Sigmoid colon (tissue), 7 donors: Measurements from ENCODE around the gene TRERF1. TPM values are rescaled to one million over a fixed set of nuclear protein-coding genes. Genes with fewer than 3 reads are reported as not detected.

Experiments used
- DNase-seq: peaks from one replicate; pipeline ENCODE4 v3.0.0-alpha.2; 2019
- H3K27ac ChIP-seq, 4 donors: fragments of 200-600 bp; sonication (generic); one replicate each; pipeline ENCODE4 v1.5.1; 2016 to 2019; ENCODE audit warnings: mild to moderate bottlenecking in 1 of 4
- H3K27me3 ChIP-seq, 3 donors: fragments of 200-600 bp; sonication (generic); one replicate each; pipeline ENCODE4 v1.5.1; 2019; ENCODE audit warnings: mild to moderate bottlenecking in 1 of 3
- H3K36me3 ChIP-seq, 4 donors: fragments of 200-600 bp; sonication (generic); one replicate each; pipeline ENCODE4 v1.5.1; 2016 to 2019
- H3K4me1 ChIP-seq, 4 donors: fragments of 200-600 bp; sonication (generic); one replicate each; pipeline ENCODE4 v1.5.1; 2017 to 2019
- H3K4me3 ChIP-seq, 4 donors: fragments of 200-600 bp; sonication (generic); one replicate each; pipeline ENCODE4 v1.5.1; 2017 to 2019; ENCODE audit warnings: mild to moderate bottlenecking in 2 of 4, moderate library complexity in 1 of 4
- H3K9me3 ChIP-seq, 4 donors: fragments of 200-600 bp in 3 of 4; sonication (generic) in 3 of 4; one replicate each; pipeline versions ENCODE4 v1.5.1 to v1.6.1; 2013 to 2019
- EP300 ChIP-seq, 4 donors: sonication (generic); formaldehyde crosslinking; IDR thresholded peaks; one replicate each; pipeline ENCODE4 v1.6.1; 2017; ENCODE audit warnings: antibody characterized with exemption in 4 of 4
- POLR2A ChIP-seq, 2 donors: fragments of 450-650 bp; IDR thresholded peaks; one replicate each; pipeline ENCODE4 v1.6.1; 2016; ENCODE audit warnings: antibody characterized with exemption in 2 of 2, mild to moderate bottlenecking in 2 of 2, moderate library complexity in 2 of 2
- POLR2AphosphoS5 ChIP-seq, 4 donors: sonication (generic); formaldehyde crosslinking; IDR thresholded peaks; one replicate each; pipeline ENCODE4 v1.6.1; 2017; ENCODE audit warnings: antibody characterized with exemption in 4 of 4
- WGBS, 2 donors: extraction: QIAGEN DNeasy Blood & Tissue Kit; methylation state at CpG; one replicate each; pipeline ENCODE4 v1.1.7; 2013; 5-methylcytosine and 5-hydroxymethylcytosine counted together
- intact Hi-C: fragments of 100-400 bp; cut with DNase I; formaldehyde crosslinking; loops from one replicate; pipeline ENCODE4 v1.15.1; 2023
- polyA plus RNA-seq, 3 donors: library from polyadenylated mRNA; stranded (reverse); fragments of 200-250 nt; gene quantifications; one replicate each; pipeline ENCODE4 v1.2.3, GENCODE V29; 2013
- total RNA-seq, 4 donors: library from RNA; depleted of rRNA; stranded (reverse); fragments of >200 nt; gene quantifications; one replicate each; pipeline ENCODE4 v1.1.0, GENCODE V29; 2016
- TF ChIP-seq, protein P1 (sequence below), 4 experiments: fragments of 450-650 bp in 3 of 4; fragments of 200-600 bp in 1 of 4; IDR thresholded peaks; one replicate each; pipeline ENCODE4 v1.5.1; 2016 to 2019; ENCODE audit warnings: antibody characterized with exemption in 4 of 4, mild to moderate bottlenecking in 3 of 4, moderate library complexity in 2 of 4
- donor health status: healthy with polysubstance abuse.
- donor health status: Bipolar disorder and iron deficiency.
- donor health status: healthy.

TRERF1 gene
- total and polyA plus RNA-seq, 7 donors = 0.46 to 10.5 (median 4.6) TPM

DNA sequence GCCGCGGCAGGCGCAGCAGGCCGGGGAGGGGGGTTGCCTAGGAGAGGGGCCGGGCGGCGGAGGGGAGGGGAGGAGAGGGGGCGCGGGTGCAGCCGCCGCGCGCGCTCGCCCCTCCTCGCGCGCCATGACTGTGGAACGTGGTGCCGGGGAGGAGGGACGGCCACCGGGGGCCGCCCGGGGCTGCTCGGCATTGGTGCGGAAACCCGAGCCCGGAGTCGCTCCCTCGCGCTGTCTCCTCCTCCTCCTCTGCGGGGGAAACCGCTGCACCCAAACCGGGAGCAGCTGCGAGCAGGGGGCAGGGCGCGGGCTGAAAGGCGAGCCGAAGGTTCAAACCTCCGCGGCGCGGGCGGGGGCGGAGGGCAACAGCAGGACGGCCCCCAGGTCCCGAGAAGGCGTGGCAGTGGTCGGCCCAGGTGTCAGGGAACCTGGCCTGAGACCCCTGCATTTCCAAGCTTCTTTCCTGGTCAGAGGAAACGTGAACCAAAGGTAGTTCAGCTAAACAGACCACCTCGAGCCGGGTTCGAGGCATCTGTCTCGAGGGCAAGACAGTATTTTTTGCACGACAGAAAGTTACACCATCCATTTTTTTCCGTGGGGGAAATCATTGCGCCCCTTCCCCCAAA is 1.4 kb upstream of the TRERF1 start:
- peak overlapping the region; percentile 66 to 93 (median 80) for H3K4me3 ChIP-seq
- intact Hi-C loops = loop anchor here (5.0 kb wide), 4 partner anchors 79 to 236 kb away; partner anchors contain the start of gene MRPS10
- no peaks in the 10 kb centered on the region for H3K27me3 ChIP-seq
- DNase-seq = peak; percentile 96
- no peaks in the 10 kb centered on the region for H3K36me3 ChIP-seq
- no peaks in the 10 kb centered on the region for H3K9me3 ChIP-seq
- TF ChIP-seq POLR2A (IDR thresholded peaks at IDR 0.05) (peak; percentile 60 to 70), POLR2AphosphoS5 (IDR thresholded peaks at IDR 0.05) (peak; percentile 50 to 81 (median 69)), EP300 (IDR thresholded peaks at IDR 0.05) (no peak)
- TF ChIP-seq, protein P1, sequence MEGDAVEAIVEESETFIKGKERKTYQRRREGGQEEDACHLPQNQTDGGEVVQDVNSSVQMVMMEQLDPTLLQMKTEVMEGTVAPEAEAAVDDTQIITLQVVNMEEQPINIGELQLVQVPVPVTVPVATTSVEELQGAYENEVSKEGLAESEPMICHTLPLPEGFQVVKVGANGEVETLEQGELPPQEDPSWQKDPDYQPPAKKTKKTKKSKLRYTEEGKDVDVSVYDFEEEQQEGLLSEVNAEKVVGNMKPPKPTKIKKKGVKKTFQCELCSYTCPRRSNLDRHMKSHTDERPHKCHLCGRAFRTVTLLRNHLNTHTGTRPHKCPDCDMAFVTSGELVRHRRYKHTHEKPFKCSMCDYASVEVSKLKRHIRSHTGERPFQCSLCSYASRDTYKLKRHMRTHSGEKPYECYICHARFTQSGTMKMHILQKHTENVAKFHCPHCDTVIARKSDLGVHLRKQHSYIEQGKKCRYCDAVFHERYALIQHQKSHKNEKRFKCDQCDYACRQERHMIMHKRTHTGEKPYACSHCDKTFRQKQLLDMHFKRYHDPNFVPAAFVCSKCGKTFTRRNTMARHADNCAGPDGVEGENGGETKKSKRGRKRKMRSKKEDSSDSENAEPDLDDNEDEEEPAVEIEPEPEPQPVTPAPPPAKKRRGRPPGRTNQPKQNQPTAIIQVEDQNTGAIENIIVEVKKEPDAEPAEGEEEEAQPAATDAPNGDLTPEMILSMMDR (IDR thresholded peaks at IDR 0.05) = no peak
- H3K4me1 ChIP-seq = peaks cover 0 to 43% (median 22%) of the 10 kb centered on the region in 4 donors
- WGBS, 2 donors = 1% methylated on average over 57 of the region's 57 CpGs
- peak overlapping the region; percentile 93 to 97 (median 95) for H3K27ac ChIP-seq

DNA sequence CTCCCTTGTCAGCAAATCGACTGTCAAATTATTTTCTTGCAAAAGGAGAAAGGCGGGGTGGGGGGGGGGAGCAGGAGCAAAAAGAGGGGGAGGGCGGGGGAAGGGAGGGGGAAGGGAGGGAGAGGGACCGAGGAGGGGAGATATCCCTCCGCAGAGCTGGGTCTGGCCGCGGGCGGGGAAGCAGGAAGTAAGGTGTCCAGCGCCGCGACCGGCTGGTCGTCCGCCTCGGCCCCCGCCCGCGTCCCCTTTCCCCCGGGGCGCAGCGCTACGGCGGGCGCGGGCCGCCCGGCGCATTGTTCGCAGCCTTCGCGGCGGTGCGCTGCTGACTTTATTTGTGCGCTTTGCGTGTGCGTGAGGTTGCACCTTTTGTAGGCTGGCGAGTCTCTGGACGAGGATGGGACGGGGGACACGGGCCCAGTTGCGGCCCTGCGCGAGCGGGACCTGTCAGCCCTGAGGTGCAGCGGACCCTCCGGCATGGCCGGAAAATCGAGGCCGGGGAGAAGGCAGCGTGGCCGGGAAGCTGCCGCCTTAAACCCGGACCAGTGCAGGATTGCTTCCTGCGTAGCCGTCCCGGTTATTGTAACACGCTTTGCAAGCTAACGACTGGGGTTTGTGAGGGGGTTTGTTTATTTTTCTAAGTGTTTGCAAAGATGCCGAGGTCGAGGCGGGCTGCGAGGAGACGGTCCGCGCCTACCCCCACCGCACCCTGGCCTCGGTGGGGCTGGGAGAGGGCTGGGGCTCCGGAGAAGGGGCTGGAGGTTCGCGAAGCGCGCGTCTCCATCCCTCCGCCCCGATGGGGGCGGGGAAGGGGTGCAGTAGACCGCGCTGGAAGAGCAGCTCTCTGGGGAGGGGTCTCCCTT is 675 bp upstream of the TRERF1 start:
- no peaks in the 10 kb centered on the region for H3K36me3 ChIP-seq
- peak; percentile 93 for DNase-seq
- H3K4me3 ChIP-seq = peak overlapping the region; percentile 66 to 93 (median 80)
- WGBS, 2 donors = 1% methylated on average over 78 of the region's 78 CpGs
- H3K27me3 ChIP-seq = no peaks in the 10 kb centered on the region
- intact Hi-C loops = loop anchor here (5.0 kb wide), 4 partner anchors 80 to 235 kb away; partner anchors contain the start of gene MRPS10
- no peak for TF ChIP-seq EP300 (IDR thresholded peaks at IDR 0.05)
- TF ChIP-seq, protein P1 (IDR thresholded peaks at IDR 0.05) = no peak
- peak; percentile 42 to 86 (median 71) for TF ChIP-seq POLR2AphosphoS5 (IDR thresholded peaks at IDR 0.05)
- peak in 1 of 2 donors; percentile 17 for TF ChIP-seq POLR2A (IDR thresholded peaks at IDR 0.05)
- H3K4me1 ChIP-seq = peaks cover 0 to 43% (median 22%) of the 10 kb centered on the region in 4 donors
- peak overlapping the region; percentile 93 to 97 (median 95) for H3K27ac ChIP-seq
- H3K9me3 ChIP-seq = no peaks in the 10 kb centered on the region

DNA sequence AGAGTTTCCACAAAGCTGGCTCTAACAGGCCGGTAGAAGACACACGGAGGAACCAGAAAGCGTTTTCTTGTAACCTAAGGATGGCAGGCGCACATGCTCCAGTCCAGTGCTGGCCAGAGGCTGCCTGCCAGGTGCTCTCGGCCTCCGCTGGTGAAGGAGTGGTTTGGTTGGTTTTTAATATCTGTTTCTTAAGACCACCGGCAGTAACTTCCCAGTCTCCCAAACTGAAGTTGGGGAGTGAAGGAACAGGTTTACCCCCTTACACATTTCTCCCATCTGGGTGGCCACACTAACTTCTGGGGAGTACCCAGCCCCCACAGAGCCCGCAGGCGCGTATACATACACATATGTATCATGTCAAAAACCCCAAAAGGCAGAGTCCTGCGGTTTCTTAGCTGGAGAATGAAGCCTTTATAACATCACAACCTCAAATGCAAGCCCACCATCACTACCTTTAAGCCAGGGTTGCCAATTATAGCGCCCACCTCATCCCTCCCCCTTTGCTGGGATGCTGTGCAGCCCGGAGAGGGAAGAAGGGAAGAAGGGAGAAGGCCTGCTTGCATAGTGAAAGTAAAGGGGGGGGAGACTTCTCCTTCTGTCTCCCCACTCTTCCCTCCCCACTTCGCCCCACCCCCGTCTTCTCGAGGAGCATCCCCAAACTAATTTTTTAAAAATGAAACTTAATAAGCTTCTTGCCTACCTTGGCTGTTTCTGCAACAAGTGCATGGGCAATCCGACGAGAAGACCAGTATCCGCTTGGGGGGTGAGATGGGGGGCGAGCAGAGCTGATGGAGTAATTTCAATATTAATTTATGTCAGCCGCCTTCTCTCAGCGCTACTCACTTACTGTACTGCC is 1.0 kb downstream of the TRERF1 start:
- intact Hi-C loops = loop anchor here (1.0 to 5.0 kb wide), 5 partner anchors 7 to 233 kb away; partner anchors contain the start of gene MRPS10
- TF ChIP-seq, protein P1 (IDR thresholded peaks at IDR 0.05) = no peak
- TF ChIP-seq POLR2A (IDR thresholded peaks at IDR 0.05) (no peak), POLR2AphosphoS5 (IDR thresholded peaks at IDR 0.05) (no peak), EP300 (IDR thresholded peaks at IDR 0.05) (no peak)
- no peaks in the 10 kb centered on the region for H3K27me3 ChIP-seq
- H3K36me3 ChIP-seq = no peaks in the 10 kb centered on the region
- H3K4me1 ChIP-seq = peaks cover 0 to 43% (median 22%) of the 10 kb centered on the region in 4 donors
- H3K9me3 ChIP-seq = no peaks in the 10 kb centered on the region
- 13 to 29% methylated on average over 22 of the region's 22 CpGs for WGBS, 2 donors
- peak overlapping the region; percentile 93 to 97 (median 95) for H3K27ac ChIP-seq
- peak overlapping the region; percentile 66 to 93 (median 80) for H3K4me3 ChIP-seq
- no peak for DNase-seq

DNA sequence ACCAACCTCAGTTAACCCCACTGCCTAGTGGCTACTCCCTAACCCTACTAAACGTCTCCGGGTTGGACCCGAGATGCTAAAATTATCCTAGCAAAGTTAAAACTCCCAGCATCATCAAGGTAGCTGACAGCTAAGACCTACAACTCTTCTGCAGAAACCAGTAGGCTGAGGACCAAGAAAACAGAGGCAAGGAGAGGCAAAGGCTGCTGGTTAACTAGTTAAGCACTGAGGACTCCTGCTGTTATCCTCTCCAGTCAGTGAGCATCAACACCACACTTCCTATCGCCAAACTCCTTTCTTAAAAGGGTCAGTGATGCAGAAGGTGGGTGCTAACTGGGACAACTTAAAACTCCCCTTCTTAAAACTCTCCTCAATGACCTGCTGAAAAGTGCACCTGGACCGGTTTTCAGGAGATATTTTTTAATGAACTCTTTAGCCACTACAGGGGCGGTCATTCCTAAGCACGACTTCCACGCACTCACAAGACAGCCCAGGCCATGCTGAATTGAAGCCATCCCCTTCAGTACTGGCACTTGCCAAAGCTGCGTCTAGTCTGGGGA is 1.7 kb downstream of the TRERF1 start:
- TF ChIP-seq EP300 (IDR thresholded peaks at IDR 0.05) (no peak), POLR2A (IDR thresholded peaks at IDR 0.05) (no peak), POLR2AphosphoS5 (IDR thresholded peaks at IDR 0.05) (no peak)
- TF ChIP-seq, protein P1 (IDR thresholded peaks at IDR 0.05) = no peak
- 54 to 61% methylated on average over 9 of the region's 9 CpGs for WGBS, 2 donors
- Histone ChIP-seq H3K4me3 (peak overlapping the region; percentile 66 to 93 (median 80)), H3K36me3 (no peaks in the 10 kb centered on the region), H3K27me3 (no peaks in the 10 kb centered on the region), H3K27ac (peak overlapping the region; percentile 93 to 97 (median 95)), H3K9me3 (no peaks in the 10 kb centered on the region), H3K4me1 (peaks cover 0 to 43% (median 22%) of the 10 kb centered on the region in 4 donors)
- no peak for DNase-seq
- intact Hi-C loops = loop anchor here (5.0 kb wide), 4 partner anchors 82 to 233 kb away; partner anchors contain the start of gene MRPS10
